HCT116 (cell line): ENCODE data around the gene GPR63. TPM values are rescaled to one million over a fixed set of nuclear protein-coding genes. Genes with fewer than 3 reads are reported as not detected.

Source experiments
- ATAC-seq: fragments of 200-7000 bp; cut with Tn5 transposase; 2 replicates; pipeline ENCODE4 v1.9.1; 2020; ENCODE audit warnings: mild to moderate bottlenecking, moderate library complexity
- BruUV-seq: library from RNA; stranded (reverse); fragments of 400-500 nt; replicated peaks from 2 replicates; lab custom pipeline; 2021; lab: Mats Ljungman, UMichigan
- CTCF ChIA-PET: fragments of 300-600 bp; sonication (Branson Sonifier 250); formaldehyde crosslinking; loops from one replicate; lab custom pipeline; 2021; ENCODE audit warnings: antibody characterized with exemption; lab: Charles Lee
- POLR2A ChIA-PET: fragments of 300-600, 350-600 bp; sonication (Branson Sonifier 250); formaldehyde crosslinking; loops from one replicate; lab custom pipeline; 2021; ENCODE audit warnings: antibody characterized with exemption; lab: Charles Lee
- RAD21 ChIA-PET, 2 experiments: fragments of 300-600 bp; sonication (Branson Sonifier 250); formaldehyde crosslinking; loops; one replicate each; lab custom pipeline; 2023; ENCODE audit warnings: low total read pairs in 2 of 2; ENCODE audit not compliant: uncharacterized antibody in 2 of 2, unreplicated experiment in 2 of 2, low non-redundant PET in 1 of 2; lab: Charles Lee
- DNase-seq: peaks from one replicate; pipeline ENCODE4 v3.0.0-alpha.2; 2010; ENCODE audit warnings: low read depth, low spot score
- H2AFZ ChIP-seq: fragments of 200-600 bp; shearing (Covaris generic), sonication (generic); 2 replicates; pipeline ENCODE4 v1.6.1; 2017; ENCODE audit warnings: low read depth, mixed run types, mixed read lengths, antibody characterized with exemption, low read length; ENCODE audit not compliant: poor library complexity, severe bottlenecking
- H3K27ac ChIP-seq: 2 replicates; pipeline ENCODE4 v1.5.1; 2012; ENCODE audit warnings: low read depth, low read length
- H3K27me3 ChIP-seq: fragments of 200-600 bp; sonication (generic); 2 replicates; pipeline ENCODE4 v1.6.1; 2016; ENCODE audit warnings: mixed run types, low read length, mixed read lengths; ENCODE audit not compliant: insufficient read depth
- H3K36me3 ChIP-seq, 2 experiments: fragments of 200-500 bp in 1 of 2; fragments of 200-600 bp in 1 of 2; sonication (Bioruptor generic) in 1 of 2; sonication (generic) in 1 of 2; 2 replicates each; pipeline versions ENCODE4 v1.5.1 to v1.6.1; 2014 to 2016; ENCODE audit warnings: low read length in 2 of 2, inconsistent platforms in 1 of 2, mixed read lengths in 1 of 2, mixed run types in 1 of 2; ENCODE audit not compliant: insufficient read depth in 2 of 2, control insufficient read depth in 1 of 2
- H3K4me1 ChIP-seq, 2 experiments: fragments of 200-600 bp in 1 of 2; sonication (generic) in 1 of 2; 2 replicates each; pipeline versions ENCODE4 v1.5.1 to v1.6.1; 2012 to 2017; ENCODE audit warnings: low read length in 2 of 2, inconsistent platforms in 1 of 2, mild to moderate bottlenecking in 1 of 2, mixed read lengths in 1 of 2, mixed run types in 1 of 2, moderate library complexity in 1 of 2; ENCODE audit not compliant: insufficient read depth in 2 of 2, control insufficient read depth in 1 of 2
- H3K4me2 ChIP-seq: fragments of 200-600 bp; sonication (generic); 2 replicates; pipeline ENCODE4 v1.6.1; 2017; ENCODE audit warnings: mixed run types, low read length, mixed read lengths
- H3K4me3 ChIP-seq, 2 experiments: fragments of 200-600 bp in 1 of 2; sonication (generic) in 1 of 2; replicated peaks in 1 of 2; 2 replicates each; pipeline ENCODE4 v1.5.1; 2011 to 2016; ENCODE audit warnings: low read length in 2 of 2, control low read depth in 1 of 2, low read depth in 1 of 2, mild to moderate bottlenecking in 1 of 2, mixed read lengths in 1 of 2, mixed run types in 1 of 2
- H3K79me2 ChIP-seq: fragments of 200-600 bp; sonication (generic); 2 replicates; pipeline ENCODE4 v1.6.1; 2017; ENCODE audit warnings: mild to moderate bottlenecking, mixed run types, low read length, moderate library complexity, mixed read lengths; ENCODE audit not compliant: insufficient read depth
- H3K9ac ChIP-seq: fragments of 200-600 bp; sonication (generic); 2 replicates; pipeline ENCODE4 v1.6.1; 2016; ENCODE audit warnings: low read length, mixed read lengths
- H3K9me2 ChIP-seq: fragments of 200-600 bp; sonication (generic), shearing (Covaris generic); 2 replicates; pipeline ENCODE4 v1.6.1; 2017; ENCODE audit warnings: mixed run types, mild to moderate bottlenecking, moderate library complexity; ENCODE audit not compliant: insufficient read depth
- H3K9me3 ChIP-seq, 2 experiments: fragments of 200-500 bp in 1 of 2; fragments of 200-600 bp in 1 of 2; sonication (Bioruptor generic) in 1 of 2; sonication (generic) in 1 of 2; 2 replicates each; pipeline ENCODE4 v1.6.1; 2014 to 2017; ENCODE audit warnings: low read length in 2 of 2, mixed read lengths in 2 of 2, inconsistent platforms in 1 of 2, low read depth in 1 of 2, mild to moderate bottlenecking in 1 of 2, mixed run types in 1 of 2, moderate library complexity in 1 of 2; ENCODE audit not compliant: control insufficient read depth in 1 of 2, insufficient read depth in 1 of 2
- H4K20me1 ChIP-seq: fragments of 200-600 bp; sonication (generic), shearing (Covaris generic); 2 replicates; pipeline ENCODE4 v1.6.1; 2017; ENCODE audit warnings: mixed run types, mild to moderate bottlenecking, moderate library complexity; ENCODE audit not compliant: insufficient read depth
- CBX3 ChIP-seq: IDR thresholded peaks from 2 replicates; pipeline ENCODE4 v1.6.1; 2012; ENCODE audit warnings: low read depth
- CEBPB ChIP-seq: IDR thresholded peaks from 2 replicates; pipeline ENCODE4 v1.6.1; 2012; ENCODE audit warnings: low read depth
- ELF1 ChIP-seq: IDR thresholded peaks from 2 replicates; pipeline ENCODE4 v1.6.1; 2012; ENCODE audit warnings: low read depth, borderline replicate concordance
- EZH2 ChIP-seq: fragments of 200-600 bp; sonication (generic); IDR thresholded peaks from 2 replicates; pipeline ENCODE4 v1.6.1; 2017; ENCODE audit warnings: antibody characterized with exemption, mixed run types
- EZH2phosphoT487 ChIP-seq: fragments of 200-600 bp; IDR thresholded peaks from 2 replicates; pipeline ENCODE4 v1.6.1; 2018; ENCODE audit warnings: antibody characterized with exemption, borderline replicate concordance
- POLR2A ChIP-seq: IDR thresholded peaks from 2 replicates; pipeline ENCODE4 v1.7.0; 2011; ENCODE audit warnings: borderline replicate concordance; ENCODE audit not compliant: insufficient read depth, insufficient read length; ENCODE audit errors: extremely low read depth
- RAD21 ChIP-seq: IDR thresholded peaks from 2 replicates; pipeline ENCODE4 v1.6.1; 2012; ENCODE audit warnings: low read depth, mild to moderate bottlenecking
- SRF ChIP-seq: IDR thresholded peaks from 2 replicates; pipeline ENCODE4 v1.6.1; 2012; ENCODE audit warnings: low read depth
- ZFX ChIP-seq: fragments of 450-650 bp; IDR thresholded peaks from 2 replicates; pipeline ENCODE4 v1.6.1; 2017
- ZNF274 ChIP-seq: fragments of 200-500 bp; sonication (Bioruptor generic); IDR thresholded peaks from 2 replicates; pipeline ENCODE4 v1.6.1; 2014; ENCODE audit warnings: mild to moderate bottlenecking, low read depth, low read length, inconsistent platforms
- intact Hi-C: fragments of 100-400 bp; cut with micrococcal nuclease; formaldehyde crosslinking; loops from 2 replicates; pipeline ENCODE4 v1.10.0; 2022
- total RNA-seq: library from RNA; stranded (reverse); gene quantifications from one replicate; pipeline ENCODE4 v1.2.1, GENCODE V29; 2021; ENCODE audit not compliant: unreplicated experiment
- TF ChIP-seq, protein P1 (sequence below): IDR thresholded peaks from 2 replicates; pipeline ENCODE4 v1.6.1; 2011; ENCODE audit warnings: mild to moderate bottlenecking, low read length, moderate library complexity; ENCODE audit not compliant: insufficient replicate concordance; ENCODE audit errors: extremely low read depth
- TF ChIP-seq, protein P2 (sequence below): IDR thresholded peaks from 2 replicates; pipeline ENCODE4 v1.6.1; 2012
- TF ChIP-seq, protein P3 (sequence below): IDR thresholded peaks from 2 replicates; pipeline ENCODE4 v1.6.1; 2012; ENCODE audit warnings: low read depth

Gene GPR63
- total RNA-seq, 1 experiment from 2014 or later, result 3.5 TPM

DNA sequence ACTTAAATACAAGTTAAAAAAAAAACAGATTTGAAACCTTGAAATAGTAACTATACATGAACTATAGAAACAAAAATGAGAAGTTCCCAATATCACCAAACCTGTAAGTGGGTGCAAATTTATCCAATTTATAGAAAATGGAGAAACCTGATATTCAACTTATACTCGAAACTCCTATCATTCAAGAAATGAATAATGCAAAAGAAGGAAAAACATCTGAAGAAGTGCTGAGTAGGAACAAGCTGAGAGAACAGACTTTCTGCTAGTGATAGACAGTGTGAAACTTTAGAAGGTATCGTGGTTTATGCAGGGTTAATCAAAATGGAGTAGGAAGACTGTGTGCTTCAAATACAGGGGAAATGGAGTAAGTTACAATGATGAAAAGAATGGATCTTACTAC lies 4.5 kb downstream of the GPR63 start:
- intact Hi-C loops, result no loop called here
- BruUV-seq, result no TSS peak
- no peaks in the 10 kb centered on the region; a peak in 2 of 4 replicates for H3K36me3 ChIP-seq
- H3K4me2 ChIP-seq, result no peak overlapping the region
- peaks cover 4 to 12% of the 10 kb centered on the region in 2 experiments; a peak in 3 of 4 replicates for H3K4me1 ChIP-seq
- no peak overlapping the region for H3K9ac ChIP-seq
- no peak overlapping the region for H3K27ac ChIP-seq
- H3K79me2 ChIP-seq, result peaks cover 44% of the 10 kb centered on the region
- no peak for DNase-seq
- ATAC-seq, result no peak
- H3K27me3 ChIP-seq, result no peaks in the 10 kb centered on the region
- H4K20me1 ChIP-seq, result no peaks in the 10 kb centered on the region
- CTCF ChIA-PET, result no interaction called here
- no peaks in the 10 kb centered on the region for H3K9me3 ChIP-seq
- TF ChIP-seq POLR2A, result no peak
- TF ChIP-seq CBX3, result no peak
- TF ChIP-seq ELF1, result no peak
- TF ChIP-seq ZNF274, result no peak
- TF ChIP-seq CEBPB, result no peak
- no peak for TF ChIP-seq SRF
- TF ChIP-seq, protein P1, sequence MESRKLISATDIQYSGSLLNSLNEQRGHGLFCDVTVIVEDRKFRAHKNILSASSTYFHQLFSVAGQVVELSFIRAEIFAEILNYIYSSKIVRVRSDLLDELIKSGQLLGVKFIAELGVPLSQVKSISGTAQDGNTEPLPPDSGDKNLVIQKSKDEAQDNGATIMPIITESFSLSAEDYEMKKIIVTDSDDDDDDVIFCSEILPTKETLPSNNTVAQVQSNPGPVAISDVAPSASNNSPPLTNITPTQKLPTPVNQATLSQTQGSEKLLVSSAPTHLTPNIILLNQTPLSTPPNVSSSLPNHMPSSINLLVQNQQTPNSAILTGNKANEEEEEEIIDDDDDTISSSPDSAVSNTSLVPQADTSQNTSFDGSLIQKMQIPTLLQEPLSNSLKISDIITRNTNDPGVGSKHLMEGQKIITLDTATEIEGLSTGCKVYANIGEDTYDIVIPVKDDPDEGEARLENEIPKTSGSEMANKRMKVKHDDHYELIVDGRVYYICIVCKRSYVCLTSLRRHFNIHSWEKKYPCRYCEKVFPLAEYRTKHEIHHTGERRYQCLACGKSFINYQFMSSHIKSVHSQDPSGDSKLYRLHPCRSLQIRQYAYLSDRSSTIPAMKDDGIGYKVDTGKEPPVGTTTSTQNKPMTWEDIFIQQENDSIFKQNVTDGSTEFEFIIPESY, result no peak
- TF ChIP-seq, all 23 proteins: peak for 0
- RAD21 ChIA-PET, result no interaction called here
- H3K4me3 ChIP-seq, result no peak overlapping the region
- H2AFZ ChIP-seq, result no peak overlapping the region
- POLR2A ChIA-PET, result no interaction called here
- H3K9me2 ChIP-seq, result no peaks in the 10 kb centered on the region

DNA sequence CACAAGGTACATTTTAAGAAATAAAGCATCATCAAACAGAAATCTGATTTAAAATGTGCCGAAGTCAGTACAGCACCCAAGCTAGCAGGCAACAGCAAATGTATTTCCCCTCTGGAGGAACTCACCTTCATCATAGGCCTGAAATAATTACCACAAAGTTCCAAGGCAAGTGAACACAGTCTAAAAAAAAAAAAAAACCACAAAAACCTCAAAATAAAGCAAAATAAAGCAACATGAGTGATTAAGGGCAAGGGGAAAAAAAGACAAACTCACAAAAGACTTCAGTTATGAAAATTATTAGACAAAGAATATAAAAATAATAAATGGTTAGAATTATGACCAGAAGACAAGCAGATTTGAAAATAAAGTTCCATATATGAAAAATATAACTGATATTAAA lies 10.4 kb downstream of the GPR63 start:
- no peak overlapping the region for H3K4me3 ChIP-seq
- no TSS peak for BruUV-seq
- intact Hi-C loops, result no loop called here
- no peak overlapping the region for H2AFZ ChIP-seq
- H3K27ac ChIP-seq, result no peak overlapping the region
- no peak overlapping the region for H3K9ac ChIP-seq
- H3K4me2 ChIP-seq, result no peak overlapping the region
- H3K27me3 ChIP-seq, result no peaks in the 10 kb centered on the region
- DNase-seq (no peak), ATAC-seq (no peak)
- 0 out of 2 replicates have a peak, but pooled peaks cover 15% of the 10 kb centered on the region for H3K79me2 ChIP-seq
- H3K36me3 ChIP-seq, result no peaks in the 10 kb centered on the region; a peak in 2 of 4 replicates
- H3K9me3 ChIP-seq, result no peaks in the 10 kb centered on the region
- no peaks in the 10 kb centered on the region for H4K20me1 ChIP-seq
- no peaks in the 10 kb centered on the region for H3K9me2 ChIP-seq
- H3K4me1 ChIP-seq, result no peaks in the 10 kb centered on the region
- CTCF ChIA-PET, result no interaction called here
- RAD21 ChIA-PET, result no interaction called here
- POLR2A ChIA-PET, result no interaction called here
- TF ChIP-seq ELF1 (no peak), EZH2phosphoT487 (no peak), EZH2 (no peak), RAD21 (no peak), ZFX (no peak), CEBPB (no peak)
- TF ChIP-seq, protein P2, sequence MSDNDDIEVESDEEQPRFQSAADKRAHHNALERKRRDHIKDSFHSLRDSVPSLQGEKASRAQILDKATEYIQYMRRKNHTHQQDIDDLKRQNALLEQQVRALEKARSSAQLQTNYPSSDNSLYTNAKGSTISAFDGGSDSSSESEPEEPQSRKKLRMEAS, result no peak
- TF ChIP-seq, protein P3, sequence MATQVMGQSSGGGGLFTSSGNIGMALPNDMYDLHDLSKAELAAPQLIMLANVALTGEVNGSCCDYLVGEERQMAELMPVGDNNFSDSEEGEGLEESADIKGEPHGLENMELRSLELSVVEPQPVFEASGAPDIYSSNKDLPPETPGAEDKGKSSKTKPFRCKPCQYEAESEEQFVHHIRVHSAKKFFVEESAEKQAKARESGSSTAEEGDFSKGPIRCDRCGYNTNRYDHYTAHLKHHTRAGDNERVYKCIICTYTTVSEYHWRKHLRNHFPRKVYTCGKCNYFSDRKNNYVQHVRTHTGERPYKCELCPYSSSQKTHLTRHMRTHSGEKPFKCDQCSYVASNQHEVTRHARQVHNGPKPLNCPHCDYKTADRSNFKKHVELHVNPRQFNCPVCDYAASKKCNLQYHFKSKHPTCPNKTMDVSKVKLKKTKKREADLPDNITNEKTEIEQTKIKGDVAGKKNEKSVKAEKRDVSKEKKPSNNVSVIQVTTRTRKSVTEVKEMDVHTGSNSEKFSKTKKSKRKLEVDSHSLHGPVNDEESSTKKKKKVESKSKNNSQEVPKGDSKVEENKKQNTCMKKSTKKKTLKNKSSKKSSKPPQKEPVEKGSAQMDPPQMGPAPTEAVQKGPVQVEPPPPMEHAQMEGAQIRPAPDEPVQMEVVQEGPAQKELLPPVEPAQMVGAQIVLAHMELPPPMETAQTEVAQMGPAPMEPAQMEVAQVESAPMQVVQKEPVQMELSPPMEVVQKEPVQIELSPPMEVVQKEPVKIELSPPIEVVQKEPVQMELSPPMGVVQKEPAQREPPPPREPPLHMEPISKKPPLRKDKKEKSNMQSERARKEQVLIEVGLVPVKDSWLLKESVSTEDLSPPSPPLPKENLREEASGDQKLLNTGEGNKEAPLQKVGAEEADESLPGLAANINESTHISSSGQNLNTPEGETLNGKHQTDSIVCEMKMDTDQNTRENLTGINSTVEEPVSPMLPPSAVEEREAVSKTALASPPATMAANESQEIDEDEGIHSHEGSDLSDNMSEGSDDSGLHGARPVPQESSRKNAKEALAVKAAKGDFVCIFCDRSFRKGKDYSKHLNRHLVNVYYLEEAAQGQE, result no peak
- TF ChIP-seq, protein P1, result no peak
